Umbilical cord (tissue), 2 donors: ENCODE results near the gene RCAN2. TPM values are rescaled to one million over a fixed set of nuclear protein-coding genes. Genes with fewer than 3 reads are reported as not detected.
"Not testable (repeated sequence)": the region's sequence is repeated elsewhere in the genome, so short reads cannot be mapped to it uniquely, and the experiment has no call there.

Experiments
- DNase-seq: peaks from one replicate; pipeline ENCODE4 v3.0.0-alpha.2; 2015; ENCODE audit warnings: low spot score
- total RNA-seq: library from RNA; depleted of rRNA; stranded (reverse); fragments of >200 nt; gene quantifications from one replicate; pipeline ENCODE4 v1.2.3, GENCODE V29; 2014; ENCODE audit warnings: low replicate concordance; ENCODE audit not compliant: insufficient read depth

RCAN2 gene
- total RNA-seq, 1 donor from 2014 or later, result 5.1 TPM

DNA sequence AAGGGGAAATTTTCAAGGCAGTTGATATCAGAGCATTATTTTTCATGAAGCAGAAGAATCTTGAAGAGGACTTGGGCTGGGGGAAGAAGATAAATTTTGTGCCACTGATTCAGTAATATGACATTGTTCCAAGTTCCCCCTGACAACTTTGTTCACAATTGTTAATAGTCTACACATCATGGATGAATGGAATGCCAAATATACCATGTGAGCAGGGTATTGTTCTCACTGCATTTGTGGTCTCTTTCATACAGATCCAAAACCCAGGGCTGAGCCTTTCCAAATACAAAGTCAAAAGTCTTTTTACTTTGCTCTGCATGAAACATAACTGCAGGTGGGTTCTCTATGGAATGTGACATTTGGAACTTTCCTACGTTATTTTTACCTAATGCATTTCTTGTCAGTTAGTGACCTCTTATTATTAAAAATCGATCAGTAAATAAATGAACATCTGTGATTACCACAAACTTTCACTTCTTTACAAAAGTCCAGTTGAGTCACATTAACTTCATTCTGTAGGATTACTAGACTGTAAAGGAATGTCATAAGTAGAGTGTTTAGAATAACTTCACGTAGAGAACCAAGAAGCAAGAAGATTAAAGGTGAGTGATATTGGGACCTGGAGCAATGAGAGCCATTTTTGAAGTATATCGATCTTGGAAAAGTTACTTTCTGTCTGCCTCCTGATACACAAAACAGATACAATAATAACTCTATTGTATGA lies 100.9 kb downstream of the RCAN2 start:
- DNase-seq, result no peak

DNA sequence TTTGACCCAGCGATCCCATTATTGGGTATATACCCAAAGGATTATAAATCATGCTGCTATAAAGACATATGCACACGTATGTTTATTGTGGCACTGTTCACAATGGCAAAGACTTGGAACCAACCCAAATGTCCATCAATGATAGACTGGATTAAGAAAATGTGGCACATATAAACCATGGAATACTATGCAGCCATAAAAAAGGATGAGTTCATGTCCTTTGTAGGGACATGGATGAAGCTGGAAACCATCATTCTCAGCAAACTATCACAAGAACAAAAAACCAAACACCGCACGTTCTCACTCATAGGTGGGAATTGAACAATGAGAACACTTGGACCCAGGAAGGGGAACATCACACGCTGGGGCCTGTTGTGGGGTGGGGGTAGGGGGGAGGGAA lies 103.5 kb downstream of the RCAN2 start:
- DNase-seq, result not testable (repeated sequence)

DNA sequence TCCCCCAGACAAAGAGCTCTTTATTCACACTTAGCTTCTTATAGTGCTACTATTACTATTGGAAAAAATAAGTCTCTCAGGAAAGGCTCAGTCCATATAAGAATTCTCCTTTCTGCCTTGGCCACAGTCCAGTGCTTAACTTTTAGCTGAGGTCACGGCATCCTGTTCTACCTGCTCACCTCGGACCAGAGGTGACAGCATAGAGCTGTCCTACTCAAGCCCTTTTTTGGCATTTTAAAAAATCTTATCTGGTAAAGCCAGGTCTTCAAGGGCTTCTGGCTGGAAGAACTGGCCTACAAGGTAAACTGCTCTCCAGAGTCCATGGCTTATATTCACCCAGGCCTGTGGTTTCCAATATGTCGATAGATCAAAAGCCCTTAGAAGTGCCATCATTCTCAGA lies 109.7 kb downstream of the RCAN2 start:
- no peak for DNase-seq

DNA sequence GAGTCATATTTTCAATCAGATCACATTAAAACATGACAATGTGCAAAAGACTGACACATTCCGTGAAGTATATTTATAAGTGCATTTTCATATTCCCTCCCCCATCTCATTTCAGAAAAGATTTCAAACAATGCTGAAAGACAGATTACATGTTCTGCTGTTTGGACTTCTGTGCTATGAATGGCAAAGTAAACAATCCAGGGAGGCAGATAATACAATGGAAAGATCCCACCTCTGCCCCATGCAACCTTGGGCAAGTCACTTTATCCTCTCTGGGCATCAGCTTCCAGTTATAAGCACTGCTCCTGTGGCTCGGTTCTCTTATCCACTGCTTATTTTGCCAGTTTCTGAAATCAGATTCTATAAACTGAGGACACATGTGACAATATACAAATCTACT lies 110.2 kb downstream of the RCAN2 start:
- DNase-seq, result no peak

DNA sequence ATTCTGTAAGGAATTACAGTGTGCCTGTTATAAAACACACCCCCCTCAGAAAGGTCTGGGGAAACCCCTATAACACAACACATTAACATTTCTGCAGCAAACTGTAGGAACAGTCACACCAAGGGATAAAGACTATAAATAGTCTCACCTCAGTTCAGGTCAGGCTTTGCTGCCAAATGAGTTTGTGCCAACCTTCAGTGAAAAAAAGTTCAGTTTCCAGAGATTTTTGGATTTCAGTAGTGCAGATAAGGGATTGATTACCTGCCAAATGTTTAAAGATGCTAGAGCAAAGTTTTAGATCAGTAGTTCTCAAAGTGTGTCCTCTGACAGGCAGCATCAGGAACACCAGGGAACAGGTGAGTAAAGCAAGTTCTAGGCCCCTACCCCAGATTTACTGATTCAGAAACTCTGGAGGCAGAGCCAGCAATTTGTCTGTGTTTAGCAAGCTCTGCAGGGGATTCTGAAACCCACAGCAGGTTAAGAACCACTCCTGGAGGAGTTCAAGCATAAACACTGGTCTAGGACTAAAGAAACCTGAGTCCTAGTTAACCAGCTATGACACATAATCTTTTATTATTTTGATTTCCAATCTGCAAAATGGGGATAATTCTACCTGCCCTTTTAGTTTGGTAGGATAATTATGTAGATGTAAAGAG lies 111.0 kb downstream of the RCAN2 start:
- DNase-seq, result no peak

DNA sequence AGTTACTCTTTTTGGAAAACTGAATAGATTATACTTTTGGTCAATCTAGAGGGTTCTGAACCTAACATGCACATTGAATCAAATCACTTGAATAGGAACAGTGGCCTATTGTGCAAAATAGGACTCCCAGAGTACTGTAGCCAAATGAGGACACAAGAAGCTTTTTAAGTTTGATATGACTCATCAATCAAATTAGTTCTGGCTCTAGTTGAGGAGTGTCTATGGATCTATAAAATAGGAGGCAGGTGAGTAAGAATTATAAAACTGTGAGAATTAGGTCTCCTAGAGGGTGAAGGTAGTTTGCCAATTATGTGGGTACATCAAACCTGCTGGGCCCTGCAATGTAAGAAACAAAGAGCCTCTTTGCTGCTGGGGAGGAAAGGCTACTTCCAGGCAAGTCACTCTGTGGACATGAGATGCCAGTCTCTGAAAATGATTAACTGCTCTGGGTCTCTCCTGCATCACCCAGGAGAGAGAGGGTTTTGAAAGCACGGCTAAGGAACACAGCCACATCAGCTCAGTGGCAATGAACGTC lies 112.3 kb downstream of the RCAN2 start:
- no peak for DNase-seq

DNA sequence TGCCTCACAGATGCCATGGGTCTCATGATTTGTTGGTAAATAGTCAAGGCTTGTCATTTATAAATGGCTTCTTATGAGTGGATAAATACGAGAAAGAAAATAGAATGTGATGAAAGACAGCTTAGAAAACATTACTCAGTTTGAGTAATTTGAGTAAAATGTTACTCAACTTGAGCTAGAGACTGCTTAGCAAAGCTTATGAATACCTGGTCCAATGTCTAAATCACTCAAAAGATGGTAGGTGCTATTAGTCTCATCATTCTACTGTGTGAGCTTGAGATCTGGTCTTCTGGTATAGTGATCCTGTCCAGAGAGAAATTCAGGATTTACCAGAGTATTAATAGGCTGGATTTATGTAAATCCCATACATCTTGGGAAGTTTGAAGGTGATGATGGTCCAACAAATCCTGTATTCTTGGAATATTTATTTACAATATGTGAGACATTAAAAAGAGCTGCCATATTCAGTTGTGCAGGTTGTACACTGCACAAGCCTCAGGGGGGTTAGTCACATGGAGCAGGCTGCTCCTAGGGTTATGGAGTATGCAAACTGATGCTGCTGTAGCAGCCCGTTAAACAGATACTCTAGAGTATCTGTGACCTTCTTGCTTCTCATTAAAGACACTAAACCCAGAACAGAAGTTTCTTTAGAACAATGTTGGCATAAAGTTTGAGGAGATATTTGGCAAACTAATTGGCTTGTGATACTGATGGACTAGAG lies 112.9 kb downstream of the RCAN2 start:
- no peak for DNase-seq

DNA sequence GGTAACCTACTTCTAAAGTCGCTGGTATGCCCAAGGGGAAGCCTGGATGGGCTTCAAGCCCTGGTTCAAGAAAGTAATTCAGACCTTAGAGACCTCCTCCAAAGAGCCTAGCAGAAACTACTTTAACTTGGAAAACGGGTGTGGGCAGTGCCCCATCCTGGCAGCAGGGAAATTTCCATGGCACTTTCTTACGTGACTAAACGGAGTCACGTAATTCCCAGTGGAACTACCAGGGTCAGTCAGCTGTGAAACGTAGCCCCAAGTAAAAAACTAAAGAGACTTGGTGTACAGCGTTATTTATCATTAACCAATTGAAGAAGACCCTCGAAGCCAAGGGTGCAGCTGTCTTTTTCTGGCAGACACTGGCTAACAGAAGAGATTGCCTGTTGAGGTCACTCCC lies 114.0 kb downstream of the RCAN2 start:
- no peak for DNase-seq

DNA sequence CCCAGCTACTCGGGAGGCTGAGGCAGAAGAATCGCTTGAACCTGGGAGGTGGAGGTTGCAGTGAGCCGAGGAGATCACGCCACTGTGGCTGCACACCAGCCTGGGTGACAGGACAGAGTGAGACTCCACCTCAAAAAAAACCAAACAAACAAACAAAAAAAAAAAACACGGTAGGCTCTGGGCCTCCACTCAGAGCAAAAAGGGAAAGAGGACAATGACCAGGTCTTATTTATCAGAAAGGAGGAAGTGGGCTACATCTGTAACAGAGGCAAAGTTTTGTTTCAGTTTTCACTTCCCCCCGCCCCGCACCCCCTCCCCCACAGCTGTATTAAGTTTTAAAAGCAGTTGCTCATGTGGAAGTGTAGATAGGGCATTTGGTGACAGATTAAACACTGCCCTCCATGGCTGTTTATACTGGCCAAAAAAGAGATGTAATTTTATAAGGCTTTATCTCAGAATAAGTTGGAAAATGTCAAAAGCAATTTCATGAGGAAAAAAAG lies 114.6 kb downstream of the RCAN2 start:
- no peak for DNase-seq

DNA sequence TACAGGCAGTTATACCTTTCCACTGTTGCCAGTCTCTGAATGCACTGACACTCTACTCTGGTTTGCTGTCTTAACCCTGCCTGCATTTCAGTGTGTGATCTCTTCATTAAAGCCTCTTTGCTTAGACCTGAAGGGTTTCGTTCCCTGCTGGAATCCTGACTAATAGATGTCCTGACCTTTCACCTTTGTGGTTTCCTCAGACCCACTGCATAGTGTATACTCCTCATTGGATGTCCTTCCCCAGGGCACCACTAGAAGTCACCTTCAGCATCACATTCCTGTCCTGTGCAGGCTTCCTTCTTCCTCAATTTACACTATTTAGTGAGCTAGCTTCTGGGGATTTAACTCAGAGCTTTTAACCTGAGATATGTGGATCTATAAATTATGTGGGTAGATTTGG lies 120.6 kb downstream of the RCAN2 start:
- no peak for DNase-seq

DNA sequence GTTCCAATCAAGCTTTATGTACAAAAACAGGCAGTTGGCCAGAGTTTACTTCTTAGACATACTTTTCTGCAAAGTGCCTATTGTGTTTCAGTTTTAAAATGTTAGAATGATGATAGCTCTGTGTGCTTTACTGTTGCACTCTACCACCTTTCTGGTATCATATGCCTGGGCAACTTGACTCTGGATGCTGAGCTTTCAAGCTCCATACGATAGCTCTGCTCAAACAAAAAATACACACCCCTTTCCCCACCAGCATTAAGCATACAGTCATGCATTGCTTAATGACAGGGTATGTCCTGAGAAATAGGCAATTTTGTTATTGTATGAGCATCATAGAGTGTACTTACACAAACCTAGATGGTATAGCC lies 123.1 kb downstream of the RCAN2 start:
- no peak for DNase-seq

DNA sequence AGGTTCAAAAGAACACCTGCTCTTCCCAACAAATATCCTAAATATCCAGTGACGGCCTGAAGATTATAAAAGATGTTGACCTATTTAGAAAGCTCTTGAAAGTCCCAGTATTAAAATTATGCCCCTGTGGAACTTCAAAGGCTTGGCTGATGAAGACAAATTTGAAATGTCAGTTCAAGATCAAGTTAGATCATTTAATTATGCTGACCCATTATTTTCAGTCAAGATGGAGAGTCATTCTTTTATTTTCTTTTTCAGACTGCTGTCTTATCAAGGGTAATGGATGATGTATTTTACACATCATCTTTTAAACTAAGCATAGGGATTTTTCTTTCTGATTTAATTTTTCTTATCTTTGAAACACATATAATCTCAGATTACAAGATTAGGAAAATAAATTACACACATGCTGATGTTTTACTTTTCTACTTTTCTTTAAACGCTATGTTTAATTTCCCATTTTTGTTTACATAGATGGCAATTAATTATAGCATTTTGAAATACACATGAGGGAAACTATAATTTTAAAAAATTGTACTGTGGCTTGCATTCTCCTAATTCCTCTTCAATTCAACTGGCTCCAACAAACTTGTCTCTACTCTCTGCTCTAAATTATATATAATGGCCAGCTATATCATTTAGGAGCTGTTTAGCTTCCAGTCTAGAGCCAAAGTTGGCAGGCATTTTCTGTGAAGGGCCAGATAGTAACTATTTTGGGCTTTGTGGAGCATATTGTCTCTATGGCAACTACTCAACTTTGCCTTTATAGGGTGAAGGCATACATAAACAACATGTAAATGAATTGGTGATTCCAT lies 123.7 kb downstream of the RCAN2 start:
- no peak for DNase-seq

DNA sequence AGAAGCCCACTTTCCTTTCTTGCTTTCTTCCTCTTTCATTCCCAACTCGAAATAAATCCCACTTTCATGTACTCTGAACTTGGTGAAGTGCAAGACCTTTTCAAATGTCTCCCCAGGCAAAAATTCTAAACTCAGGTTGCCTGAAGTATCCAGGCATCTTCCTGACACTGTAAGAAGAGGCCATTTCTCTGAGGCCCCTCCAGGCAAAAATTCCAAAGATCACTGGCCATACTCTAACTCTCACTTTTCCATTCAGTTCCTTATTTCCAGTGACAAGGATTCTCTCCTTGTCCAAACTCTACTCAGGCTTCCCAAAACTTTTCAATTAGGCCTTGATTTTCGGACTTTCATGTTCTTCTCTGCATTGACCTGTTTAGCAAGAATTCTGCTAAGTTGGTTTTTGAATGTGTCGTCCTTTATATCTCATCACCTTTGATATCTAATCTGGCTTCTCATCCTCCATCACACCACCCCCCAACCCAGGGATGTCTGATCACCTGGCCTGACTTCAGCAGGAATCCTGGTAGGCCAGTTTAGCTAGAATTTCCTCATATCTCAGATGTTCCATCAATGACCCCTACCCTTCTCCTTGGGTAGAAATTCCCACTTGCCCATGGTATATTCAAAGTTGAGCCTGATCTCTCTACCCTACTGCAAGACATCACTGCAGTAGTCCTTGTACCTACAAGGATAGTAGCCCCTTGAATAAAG lies 124.9 kb downstream of the RCAN2 start:
- DNase-seq, result no peak

DNA sequence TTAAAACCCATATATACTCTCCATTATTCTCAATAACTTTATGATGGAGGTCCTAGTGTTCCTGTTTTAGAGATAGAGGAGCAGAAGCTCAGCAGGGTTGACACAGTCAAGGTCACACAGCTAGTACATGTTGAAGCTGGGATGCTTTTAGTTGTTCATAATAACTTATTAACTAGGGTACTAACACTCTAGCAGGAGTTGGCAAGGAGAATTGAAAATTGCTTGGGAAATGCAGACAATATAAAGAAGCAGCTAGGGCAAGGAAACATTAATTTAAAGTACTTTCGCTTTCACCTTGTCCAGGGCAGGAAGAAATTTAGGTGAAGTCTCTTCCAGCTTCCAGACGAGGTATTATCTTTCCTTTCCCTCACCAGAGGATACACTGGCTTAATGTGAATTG lies 133.7 kb downstream of the RCAN2 start:
- no peak for DNase-seq

DNA sequence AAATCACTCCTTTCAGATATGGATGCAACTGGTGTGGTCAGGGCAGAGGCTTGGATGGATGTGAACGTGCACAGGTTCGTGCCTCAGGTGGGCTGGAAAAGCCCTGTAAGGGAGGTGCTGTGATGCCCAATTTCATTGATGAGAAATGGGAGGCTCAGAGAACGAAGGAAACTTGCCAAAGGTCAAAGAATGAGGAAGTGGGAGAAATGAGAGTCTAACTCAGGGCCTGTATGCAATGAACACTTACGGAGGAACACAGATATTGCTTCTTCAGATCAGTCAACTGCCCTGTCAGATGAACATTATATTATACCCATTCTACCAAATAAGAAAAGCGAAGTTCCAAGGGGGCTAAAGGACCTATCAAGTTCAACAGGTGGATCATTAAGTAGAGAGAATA lies 134.7 kb downstream of the RCAN2 start:
- no peak for DNase-seq

DNA sequence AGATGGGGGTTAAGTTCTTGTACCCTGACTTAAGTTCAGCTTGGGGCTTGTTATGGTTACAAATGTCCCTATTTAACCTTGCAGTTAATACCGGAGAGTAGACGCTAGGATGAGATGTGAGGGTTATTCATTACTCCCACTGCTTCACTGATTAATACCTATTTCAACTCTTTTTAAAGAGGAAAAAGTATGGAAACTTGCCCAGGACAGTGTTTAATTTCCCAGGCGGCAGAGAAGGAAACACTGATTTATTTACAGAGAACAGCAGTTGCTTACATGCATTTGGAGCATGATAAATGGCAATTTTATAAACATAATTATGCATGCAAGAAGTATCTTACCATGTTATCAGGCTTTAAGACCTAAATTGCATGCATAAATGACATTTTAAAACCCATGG lies 137.7 kb downstream of the RCAN2 start:
- peak; percentile 21 for DNase-seq

DNA sequence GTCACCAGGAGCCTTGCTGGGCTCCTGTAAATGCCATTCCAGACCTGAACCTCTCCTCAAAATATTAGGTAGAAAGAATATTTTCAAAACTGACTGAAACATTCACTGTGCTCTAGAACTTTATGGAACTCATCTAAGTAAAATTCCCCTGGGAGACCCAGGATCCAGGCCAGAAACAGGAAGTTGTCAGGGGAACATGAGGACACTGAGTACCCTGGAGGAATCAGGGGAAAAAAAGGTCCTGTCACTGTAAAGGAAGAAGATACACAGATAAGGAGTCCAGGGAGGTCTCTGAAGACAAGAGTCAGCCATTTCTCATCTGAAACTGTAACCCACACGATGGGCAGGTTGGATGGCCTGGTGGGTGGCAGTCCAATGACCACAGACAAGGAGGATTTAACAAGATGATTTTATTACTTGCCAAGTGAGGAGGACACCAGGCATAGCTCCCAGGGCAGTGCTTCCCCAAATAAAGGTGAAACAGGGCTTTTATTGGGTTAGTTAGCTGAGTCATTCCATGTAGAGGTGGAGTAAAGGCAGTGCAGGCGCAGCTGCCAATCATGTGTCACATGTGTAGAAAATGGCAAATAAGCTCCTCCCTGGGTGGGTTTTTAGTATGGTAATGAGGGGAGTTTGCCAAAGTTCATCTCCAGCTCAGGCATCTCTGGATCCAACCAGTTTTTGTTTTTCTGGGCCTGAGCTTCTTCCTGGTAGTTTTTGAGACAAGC lies 138.5 kb downstream of the RCAN2 start:
- DNase-seq, result no peak

DNA sequence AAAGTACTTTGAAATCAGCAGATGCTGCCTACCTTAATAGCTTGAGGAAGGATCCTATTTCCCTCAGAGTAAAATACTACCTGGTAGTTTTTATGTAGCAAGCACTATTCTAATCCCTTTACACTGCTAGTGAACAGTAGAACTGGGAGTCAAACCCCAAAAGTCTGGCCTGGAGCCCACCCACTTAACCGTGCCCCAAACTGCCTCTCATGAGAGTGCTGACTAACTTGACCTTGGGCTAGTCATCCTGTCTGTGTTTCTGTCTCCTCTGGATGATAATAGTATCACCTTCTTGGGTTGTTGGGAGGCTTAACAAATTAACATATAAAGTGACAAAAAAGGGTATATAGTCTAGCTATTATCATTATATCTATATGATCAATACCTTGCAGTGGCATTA lies 140.5 kb downstream of the RCAN2 start:
- DNase-seq, result no peak

DNA sequence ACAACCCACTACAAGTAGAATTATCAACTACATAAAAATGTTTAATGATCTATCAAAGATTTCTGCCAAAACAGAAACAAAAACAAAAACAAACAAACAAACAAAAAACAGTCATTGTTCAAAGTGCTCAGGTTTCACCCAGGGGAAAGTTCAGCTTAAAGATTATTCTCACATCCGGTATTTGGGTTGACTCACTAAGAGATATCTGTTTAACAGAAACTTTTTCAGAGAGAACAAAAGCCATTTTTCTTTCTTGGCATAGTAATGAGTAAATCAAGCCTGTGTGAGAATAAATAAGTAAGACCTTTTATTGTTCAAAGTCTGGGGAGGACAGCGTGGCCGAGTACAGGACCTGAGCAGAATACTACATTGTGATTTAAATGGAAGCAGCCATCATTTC lies 143.6 kb downstream of the RCAN2 start:
- no peak for DNase-seq

DNA sequence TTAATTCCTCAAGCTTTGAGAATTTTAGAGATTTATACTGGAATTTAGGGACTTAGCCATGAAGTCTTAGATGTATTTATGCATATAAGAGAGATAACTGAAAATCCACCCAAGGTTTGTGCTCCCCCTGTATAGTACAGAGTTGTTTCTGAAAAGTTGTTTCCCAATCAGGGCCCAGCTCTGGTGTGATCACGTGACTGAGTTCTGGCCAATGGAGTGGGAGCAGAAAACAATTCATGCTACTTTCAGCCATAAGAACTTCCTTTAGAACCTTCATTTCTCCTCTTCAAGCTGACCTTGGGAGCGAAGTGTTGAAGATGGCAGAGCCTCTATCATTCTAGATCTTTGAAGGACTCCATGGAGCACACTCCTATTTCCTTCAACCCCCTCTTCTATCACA lies 151.0 kb downstream of the RCAN2 start:
- DNase-seq, result peak; percentile 69
